Common myeloid progenitor, CD34-positive (primary cell): ENCODE data around the gene CAST.

Source experiments
- CTCF ChIA-PET: fragments of 350-600 bp; sonication (Branson Sonifier 250); formaldehyde crosslinking; loops from one replicate; lab custom pipeline; 2021; ENCODE audit warnings: antibody characterized with exemption; lab: Charles Lee
- POLR2A ChIA-PET: fragments of 350-600 bp; sonication (Branson Sonifier 250); formaldehyde crosslinking; loops from one replicate; lab custom pipeline; 2021; ENCODE audit warnings: antibody characterized with exemption; lab: Charles Lee
- DNase-seq, 3 donors: peaks; one replicate each; pipeline versions ENCODE4 v3.0.0 to v3.0.0-alpha.2; 2013
- H3K27ac ChIP-seq, 2 experiments: 1 replicate in 1 of 2; 2 replicates in 1 of 2; pipeline ENCODE4 v1.7.0; 2013; ENCODE audit warnings: inconsistent platforms in 2 of 2, low read length in 2 of 2, mild to moderate bottlenecking in 2 of 2, low read depth in 1 of 2, moderate library complexity in 1 of 2; ENCODE audit not compliant: severe bottlenecking in 2 of 2, insufficient read depth in 1 of 2, poor library complexity in 1 of 2
- H3K27me3 ChIP-seq, 5 experiments: replicated peaks in 2 of 5; 1 replicate in 3 of 5; 2 replicates in 2 of 5; pipeline versions ENCODE4 v1.6.1 to v1.7.0; 2013; ENCODE audit warnings: low read length in 4 of 5, mild to moderate bottlenecking in 2 of 5, moderate library complexity in 2 of 5, inconsistent platforms in 1 of 5; ENCODE audit not compliant: insufficient read depth in 5 of 5, control insufficient read depth in 4 of 5
- H3K36me3 ChIP-seq, 4 experiments: 1 replicate in 2 of 4; 2 replicates in 2 of 4; pipeline versions ENCODE4 v1.6.1 to v1.7.0; 2013; ENCODE audit warnings: low read length in 3 of 4, control low read depth in 1 of 4, mild to moderate bottlenecking in 1 of 4; ENCODE audit not compliant: control insufficient read depth in 4 of 4, insufficient read depth in 4 of 4
- H3K4me1 ChIP-seq, 4 experiments: 1 replicate in 3 of 4; 2 replicates in 1 of 4; pipeline versions ENCODE4 v1.6.1 to v1.7.1; 2013; ENCODE audit warnings: low read length in 3 of 4, mild to moderate bottlenecking in 3 of 4, control low read depth in 1 of 4, inconsistent platforms in 1 of 4, moderate library complexity in 1 of 4; ENCODE audit not compliant: control insufficient read depth in 4 of 4, insufficient read depth in 4 of 4; ENCODE audit errors: control extremely low read depth in 1 of 4
- H3K4me3 ChIP-seq, 7 experiments: 1 replicate in 4 of 7; 2 replicates in 3 of 7; pipeline versions ENCODE4 v1.5.1 to v1.7.0; 2013; ENCODE audit warnings: mild to moderate bottlenecking in 7 of 7, low read length in 6 of 7, moderate library complexity in 6 of 7, inconsistent platforms in 2 of 7, low read depth in 2 of 7, control low read depth in 1 of 7; ENCODE audit not compliant: insufficient read depth in 4 of 7, control insufficient read depth in 1 of 7; ENCODE audit errors: extremely low read depth in 1 of 7
- H3K9me3 ChIP-seq, 5 experiments: 1 replicate in 4 of 5; 2 replicates in 1 of 5; pipeline versions ENCODE4 v1.6.1 to v1.7.1; 2013; ENCODE audit warnings: low read length in 4 of 5, mild to moderate bottlenecking in 2 of 5, inconsistent platforms in 1 of 5, low read depth in 1 of 5, moderate library complexity in 1 of 5; ENCODE audit not compliant: control insufficient read depth in 4 of 5, insufficient read depth in 2 of 5; ENCODE audit errors: control extremely low read depth in 1 of 5
- WGBS: methylation state at CpG from one replicate; pipeline ENCODE4 v1.1.5; 2013; ENCODE audit not compliant: insufficient coverage; 5-methylcytosine and 5-hydroxymethylcytosine counted together

The CAST gene

DNA sequence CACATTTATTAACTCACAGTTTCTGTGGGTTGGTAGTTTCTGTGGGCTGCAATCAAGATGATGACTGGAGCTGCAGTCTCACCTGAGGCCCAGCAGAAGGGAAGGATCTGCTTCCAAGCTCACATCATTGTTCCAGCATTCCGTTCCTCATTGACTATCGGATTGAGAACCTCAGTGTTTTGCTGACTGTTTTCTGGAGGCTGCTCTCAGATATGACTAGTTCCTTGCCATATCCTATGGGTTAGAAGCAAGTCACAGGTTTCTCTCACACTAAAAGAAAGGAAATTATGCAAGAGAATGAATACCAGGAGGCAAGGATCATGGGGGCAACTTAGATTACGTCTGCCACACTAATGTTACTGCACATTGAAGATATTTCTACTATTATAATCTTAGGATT is 151.9 kb downstream of the CAST start:
- no peak for DNase-seq
- Histone ChIP-seq H3K4me1 (peaks cover 17 to 26% (median 25%) of the 10 kb centered on the region in 4 experiments), H3K9me3 (no peaks in the 10 kb centered on the region), H3K4me3 (no peak overlapping the region), H3K27ac (no peak overlapping the region), H3K36me3 (no peaks in the 10 kb centered on the region), H3K27me3 (no peaks in the 10 kb centered on the region)
- 100% methylated on average over 2 of the region's 3 CpGs for WGBS
- ChIA-PET POLR2A (interaction anchor here (0.6 kb wide), 1 partner anchor 42 kb away, joined by 3 read pairs; no protein-coding TSS in a partner anchor), CTCF (no interaction called here)

DNA sequence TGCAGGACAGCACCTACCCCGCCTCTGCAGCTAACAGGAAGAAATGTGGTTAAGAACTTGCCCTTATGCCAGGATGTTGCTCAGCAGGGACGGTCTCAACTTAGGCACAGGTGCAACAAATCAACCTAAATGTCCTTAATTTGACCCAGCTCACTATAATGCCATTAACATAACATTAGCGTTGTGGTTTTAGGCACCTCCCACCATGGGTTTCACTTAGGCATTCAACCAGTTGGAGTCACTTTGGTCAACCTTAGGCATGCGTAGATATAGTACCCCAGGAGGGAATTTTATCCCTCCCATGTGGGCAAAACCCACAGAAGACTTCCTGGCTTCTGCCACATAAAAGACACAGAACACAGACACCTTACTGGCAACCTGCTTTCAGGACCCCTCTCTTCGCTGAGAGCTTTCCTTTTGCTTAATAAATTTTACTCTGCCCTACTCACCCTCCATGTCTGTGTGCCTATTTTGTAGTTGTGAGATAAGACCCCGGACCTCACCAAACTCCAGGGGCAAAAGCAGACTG is 154.3 kb downstream of the CAST start:
- CTCF ChIA-PET = interaction anchor here (1.6 to 2.2 kb wide), 3 partner anchors 9 to 53 kb away, joined by 4 to 8 read pairs (median 6); partner anchors contain the start of gene ERAP1
- peak overlapping the region in 6 of 7 experiments; percentile 42 to 75 (median 58) for H3K4me3 ChIP-seq
- peak; percentile 36 to 76 (median 71) for DNase-seq
- no peaks in the 10 kb centered on the region for H3K27me3 ChIP-seq
- peaks cover 17 to 32% (median 30%) of the 10 kb centered on the region in 4 experiments for H3K4me1 ChIP-seq
- no peaks in the 10 kb centered on the region for H3K9me3 ChIP-seq
- 0% methylated on average over 3 of the region's 6 CpGs for WGBS
- H3K36me3 ChIP-seq = no peaks in the 10 kb centered on the region
- POLR2A ChIA-PET = interaction anchor here (1.1 kb wide), 1 partner anchor 9 kb away, joined by 5 read pairs; the partner anchor contains the start of gene ERAP1
- peak overlapping the region in 1 of 2 experiments; percentile 76 for H3K27ac ChIP-seq

DNA sequence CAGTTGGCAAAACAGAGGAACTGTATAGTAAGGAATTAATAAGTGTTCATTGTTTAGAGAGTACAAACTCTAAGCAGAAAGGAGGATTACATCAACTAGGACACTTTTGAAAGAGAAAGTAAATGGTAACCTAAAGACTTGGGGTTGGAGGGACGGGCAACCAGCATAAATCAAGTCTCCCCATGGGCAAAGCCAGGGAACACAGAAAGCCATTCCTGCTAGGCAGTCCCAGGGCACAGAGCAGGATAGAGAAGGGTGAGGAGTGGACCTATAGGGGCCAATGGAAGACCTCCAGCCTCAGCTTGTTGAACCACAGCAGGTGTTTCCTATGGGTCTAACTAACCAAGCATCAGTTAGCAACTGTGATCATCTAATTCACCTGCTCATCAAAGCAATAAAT is 154.8 kb downstream of the CAST start:
- H3K27ac ChIP-seq = peak overlapping the region in 1 of 2 experiments; percentile 76
- 0% methylated on average over 1 of the region's 1 CpG for WGBS
- H3K27me3 ChIP-seq = no peaks in the 10 kb centered on the region
- CTCF ChIA-PET = interaction anchor here (1.6 to 2.2 kb wide), 3 partner anchors 9 to 52 kb away, joined by 4 to 8 read pairs (median 6); partner anchors contain the start of gene ERAP1
- peaks cover 22 to 37% (median 35%) of the 10 kb centered on the region in 4 experiments for H3K4me1 ChIP-seq
- H3K4me3 ChIP-seq = peak overlapping the region in 6 of 7 experiments; percentile 42 to 75 (median 58)
- no peaks in the 10 kb centered on the region for H3K9me3 ChIP-seq
- no peaks in the 10 kb centered on the region for H3K36me3 ChIP-seq
- DNase-seq = peak in 2 of 3 donors; percentile 45 to 69
- POLR2A ChIA-PET = interaction anchor here (1.1 kb wide), 1 partner anchor 10 kb away, joined by 5 read pairs; the partner anchor contains the start of gene ERAP1

DNA sequence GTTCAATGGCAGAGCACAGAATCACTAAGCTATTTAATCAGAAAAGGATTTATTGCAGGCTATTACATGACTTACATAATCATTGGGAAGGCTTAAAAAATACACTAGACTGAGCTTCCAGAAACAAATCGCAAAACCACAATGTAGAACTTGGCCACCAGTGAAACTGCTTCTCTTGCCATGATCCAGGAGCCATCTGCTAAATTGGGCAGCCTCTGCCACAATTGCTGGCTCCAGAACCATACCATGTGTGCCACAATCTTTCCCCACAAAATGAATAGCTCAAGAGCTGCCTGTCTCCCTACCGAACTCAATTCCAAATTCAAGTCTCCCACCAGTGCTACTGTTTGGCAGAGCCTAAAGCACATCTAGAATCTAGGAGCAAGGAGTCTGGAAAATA is 155.3 kb downstream of the CAST start:
- ChIA-PET CTCF (interaction anchor here (2.1 to 2.2 kb wide), 2 partner anchors 10 to 22 kb away, joined by 6 to 8 read pairs; partner anchors contain the start of gene ERAP1), POLR2A (interaction anchor here (1.1 kb wide), 1 partner anchor 10 kb away, joined by 5 read pairs; the partner anchor contains the start of gene ERAP1)
- peak overlapping the region in 4 of 7 experiments; percentile 42 to 75 (median 65) for H3K4me3 ChIP-seq
- WGBS = 79% methylated on average over 2 of the region's 2 CpGs
- H3K9me3 ChIP-seq = no peaks in the 10 kb centered on the region
- peaks cover 24 to 41% (median 38%) of the 10 kb centered on the region in 4 experiments for H3K4me1 ChIP-seq
- DNase-seq = peak in 2 of 3 donors; percentile 25 to 48
- H3K27ac ChIP-seq = no peak overlapping the region
- no peaks in the 10 kb centered on the region for H3K27me3 ChIP-seq
- H3K36me3 ChIP-seq = no peaks in the 10 kb centered on the region

DNA sequence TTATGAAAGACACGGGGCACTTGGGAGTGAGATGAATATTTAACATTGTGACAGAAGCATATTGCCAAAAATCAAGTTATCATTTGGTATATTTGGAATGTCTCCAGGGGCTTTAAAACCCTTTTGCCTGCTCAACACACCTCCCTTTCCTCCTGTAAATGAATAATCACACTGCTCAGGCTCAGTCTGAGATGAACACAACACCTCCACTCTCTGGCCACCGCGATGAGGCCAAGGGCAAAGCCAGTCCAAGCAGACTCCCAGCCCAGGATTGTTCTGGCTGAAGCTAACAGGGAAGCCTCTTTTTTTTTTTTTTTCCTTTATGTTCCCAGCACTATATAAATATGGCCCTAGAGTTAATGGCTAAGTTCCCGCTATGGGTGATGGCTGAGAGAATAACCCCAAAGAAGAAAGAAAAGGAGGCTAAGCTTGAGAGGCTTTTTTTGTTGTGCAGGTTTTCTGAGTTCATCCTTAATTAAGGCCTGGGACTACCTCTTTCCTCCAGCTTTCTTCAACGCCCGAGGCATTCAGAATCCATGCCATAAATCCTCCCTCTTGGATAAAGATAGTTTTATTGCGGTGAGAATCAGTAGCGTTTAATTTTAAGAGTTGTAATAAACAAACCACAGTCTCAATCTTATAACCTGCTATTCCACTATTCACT is 156.1 kb downstream of the CAST start:
- peaks cover 24 to 41% (median 38%) of the 10 kb centered on the region in 4 experiments for H3K4me1 ChIP-seq
- DNase-seq = no peak
- no peak overlapping the region for H3K4me3 ChIP-seq
- H3K27me3 ChIP-seq = no peaks in the 10 kb centered on the region
- WGBS = no CpG with 5 or more reads among the region's 8 CpGs
- no peaks in the 10 kb centered on the region for H3K36me3 ChIP-seq
- H3K9me3 ChIP-seq = no peaks in the 10 kb centered on the region
- POLR2A ChIA-PET = interaction anchor here (0.5 to 0.7 kb wide), 2 partner anchors 110 to 353 kb away, joined by 3 to 4 read pairs; no protein-coding TSS in a partner anchor
- CTCF ChIA-PET = interaction anchor here (0.6 to 2.1 kb wide), 4 partner anchors 8 to 40 kb away, joined by 3 to 8 read pairs (median 4); partner anchors contain the start of gene ERAP1
- H3K27ac ChIP-seq = no peak overlapping the region

DNA sequence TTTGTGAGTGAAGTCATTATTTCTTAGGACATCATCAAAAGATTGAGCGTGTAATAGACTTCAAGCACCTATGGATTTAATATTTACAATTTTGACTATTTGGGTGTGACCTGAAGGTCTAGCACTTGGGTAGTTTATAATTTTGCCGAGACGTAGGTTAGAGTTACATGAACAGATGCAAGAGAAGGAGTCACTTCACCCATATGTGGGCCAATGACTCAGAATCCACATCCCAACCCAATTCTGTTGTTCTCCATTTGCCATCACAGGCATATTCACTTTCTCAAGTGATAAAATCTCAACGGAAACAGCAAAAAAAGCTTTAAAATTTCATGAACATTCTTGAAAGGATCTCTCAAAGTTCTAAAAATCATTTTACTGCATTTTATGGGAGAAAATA is 157.6 kb downstream of the CAST start:
- WGBS = 94% methylated on average over 2 of the region's 4 CpGs

More for the DNA sequence above, 157.6 kb downstream of the CAST start:
- DNase-seq = no peak
- H3K9me3 ChIP-seq = no peaks in the 10 kb centered on the region
- CTCF ChIA-PET = interaction anchor here (1.2 to 1.7 kb wide), 2 partner anchors 10 to 15 kb away, joined by 5 read pairs; no protein-coding TSS in a partner anchor
- H3K4me3 ChIP-seq = no peak overlapping the region
- peaks cover 24 to 41% (median 38%) of the 10 kb centered on the region in 4 experiments for H3K4me1 ChIP-seq
- POLR2A ChIA-PET = interaction anchor here (1.0 kb wide), 1 partner anchor 44 kb away, joined by 3 read pairs; no protein-coding TSS in a partner anchor
- no peaks in the 10 kb centered on the region for H3K36me3 ChIP-seq
- H3K27me3 ChIP-seq = no peaks in the 10 kb centered on the region
- no peak overlapping the region for H3K27ac ChIP-seq
